Osteoblast (primary cell): ENCODE results near the gene MMP21. TPM values are rescaled to one million over a fixed set of nuclear protein-coding genes. Genes with fewer than 3 reads are reported as not detected.

Experiments
- DNase-seq: peaks from one replicate; pipeline ENCODE4 v3.0.0; 2011; ENCODE audit warnings: low spot score, mixed read lengths; ENCODE audit not compliant: insufficient read length; ENCODE audit errors: missing footprints
- H2AFZ ChIP-seq: 2 replicates; pipeline ENCODE4 v1.6.0; 2011; ENCODE audit warnings: mild to moderate bottlenecking, low read length
- H3K27ac ChIP-seq: 2 replicates; pipeline ENCODE4 v1.5.1; 2011; ENCODE audit warnings: mild to moderate bottlenecking, low read depth, low read length, moderate library complexity
- H3K27me3 ChIP-seq: 2 replicates; pipeline ENCODE4 v1.6.0; 2012; ENCODE audit warnings: mild to moderate bottlenecking, control low read depth, inconsistent platforms, low read length, moderate library complexity; ENCODE audit not compliant: insufficient read depth
- H3K36me3 ChIP-seq: 2 replicates; pipeline ENCODE4 v1.5.1; 2011; ENCODE audit warnings: mild to moderate bottlenecking, low read length, control low read depth, moderate library complexity; ENCODE audit not compliant: insufficient read depth
- H3K4me1 ChIP-seq: 2 replicates; pipeline ENCODE4 v1.5.1; 2011; ENCODE audit warnings: mild to moderate bottlenecking, low read length, control low read depth, moderate library complexity; ENCODE audit not compliant: insufficient read depth
- H3K4me2 ChIP-seq: 2 replicates; pipeline ENCODE4 v1.6.0; 2011; ENCODE audit warnings: mild to moderate bottlenecking, low read length; ENCODE audit not compliant: insufficient read depth
- H3K4me3 ChIP-seq: fragments of 200-600 bp; sonication (generic); 3 replicates; pipeline ENCODE4 v1.5.1; 2012; ENCODE audit warnings: mild to moderate bottlenecking, low read length, inconsistent platforms; ENCODE audit not compliant: insufficient read depth
- H3K79me2 ChIP-seq: 2 replicates; pipeline ENCODE4 v1.6.0; 2012; ENCODE audit warnings: mild to moderate bottlenecking, low read length, control low read depth, inconsistent platforms; ENCODE audit not compliant: insufficient read depth
- H3K9me3 ChIP-seq: 2 replicates; pipeline ENCODE4 v1.5.1; 2011; ENCODE audit warnings: low read depth, low read length, control low read depth
- H4K20me1 ChIP-seq: 2 replicates; pipeline ENCODE4 v1.6.0; 2012; ENCODE audit warnings: mild to moderate bottlenecking, low read length, control low read depth; ENCODE audit not compliant: insufficient read depth
- CTCF ChIP-seq: IDR thresholded peaks from 2 replicates; pipeline ENCODE4 v1.5.1; 2011; ENCODE audit warnings: mild to moderate bottlenecking, low read depth, low read length, moderate library complexity; ENCODE audit errors: extremely low read depth
- total RNA-seq: library from RNA; depleted of rRNA; stranded (reverse); fragments of >200 nt; gene quantifications from 2 replicates; pipeline ENCODE4 v1.2.3, GENCODE V29; 2012

The MMP21 gene
- total RNA-seq, 1 donor = not detected

GRCh38 chr10:125726914-125727313, 48.7 kb downstream of the MMP21 start:
- H2AFZ ChIP-seq = no peak overlapping the region
- TF ChIP-seq CTCF = no peak
- H3K9me3 ChIP-seq = no peaks in the 10 kb centered on the region
- H3K4me2 ChIP-seq = no peak overlapping the region
- H3K27me3 ChIP-seq = no peaks in the 10 kb centered on the region
- H4K20me1 ChIP-seq = peaks cover 3% of the 10 kb centered on the region
- H3K27ac ChIP-seq = no peak overlapping the region
- H3K4me1 ChIP-seq = no peaks in the 10 kb centered on the region
- DNase-seq = no peak
- peaks cover 4% of the 10 kb centered on the region for H3K79me2 ChIP-seq
- H3K4me3 ChIP-seq = no peak overlapping the region
- peaks cover 93% of the 10 kb centered on the region for H3K36me3 ChIP-seq

GRCh38 chr10:125722811-125723210, 52.8 kb downstream of the MMP21 start:
- no peak overlapping the region for H3K27ac ChIP-seq
- no peak for DNase-seq
- no peak overlapping the region for H2AFZ ChIP-seq
- TF ChIP-seq CTCF = no peak
- peaks cover 27% of the 10 kb centered on the region for H3K79me2 ChIP-seq
- peaks cover 19% of the 10 kb centered on the region for H3K4me1 ChIP-seq
- H3K9me3 ChIP-seq = no peaks in the 10 kb centered on the region
- H3K4me2 ChIP-seq = no peak overlapping the region
- no peak overlapping the region for H3K4me3 ChIP-seq
- H3K36me3 ChIP-seq = peaks cover 67% of the 10 kb centered on the region
- H3K27me3 ChIP-seq = no peaks in the 10 kb centered on the region
- H4K20me1 ChIP-seq = peaks cover 3% of the 10 kb centered on the region

- no peak overlapping the region for H2AFZ ChIP-seq
- peak overlapping the region; percentile 97 for H3K4me2 ChIP-seq
- no peak for TF ChIP-seq CTCF
- H4K20me1 ChIP-seq = peaks cover 3% of the 10 kb centered on the region
- peak overlapping the region; percentile 5 for H3K27ac ChIP-seq
- H3K36me3 ChIP-seq = peaks cover 51% of the 10 kb centered on the region
- H3K27me3 ChIP-seq = no peaks in the 10 kb centered on the region
- peaks cover 27% of the 10 kb centered on the region for H3K79me2 ChIP-seq
- no peaks in the 10 kb centered on the region for H3K9me3 ChIP-seq
- H3K4me3 ChIP-seq = peak overlapping the region; percentile 95
- no peak for DNase-seq
- H3K4me1 ChIP-seq = peaks cover 19% of the 10 kb centered on the region
These were observed 54.6 kb downstream of the MMP21 start for GRCh38 chr10:125721035-125721434.

- Histone ChIP-seq H3K4me2 (peak overlapping the region; percentile 97), H3K27me3 (no peaks in the 10 kb centered on the region), H3K4me3 (peak overlapping the region; percentile 95), H3K4me1 (peaks cover 19% of the 10 kb centered on the region), H3K36me3 (peaks cover 41% of the 10 kb centered on the region), H4K20me1 (peaks cover 3% of the 10 kb centered on the region), H3K27ac (peak overlapping the region; percentile 92), H3K79me2 (peaks cover 27% of the 10 kb centered on the region), H2AFZ (peak overlapping the region; percentile 93), H3K9me3 (no peaks in the 10 kb centered on the region)
- no peak for TF ChIP-seq CTCF
- DNase-seq = no peak
These were observed 55.6 kb downstream of the MMP21 start for GRCh38 chr10:125720002-125720382.
